Aortic smooth muscle cell (primary cell): Measurements from ENCODE around the gene RDH12. TPM values are rescaled to one million over a fixed set of nuclear protein-coding genes. Genes with fewer than 3 reads are reported as not detected.

ENCODE experiments used
- total RNA-seq: library from RNA; depleted of rRNA; stranded (reverse); fragments of >200 nt; gene quantifications from 2 replicates; pipeline ENCODE4 v1.2.3, GENCODE V29; 2014

RDH12 gene
- total RNA-seq = not detected in 2 replicates

GRCh38 chr14:67701492-67701891 is at the start of gene RDH12:
TSS of gene RDH12 (plus strand) at chr14:67701886. CDS start at chr14:67722643, 20,757 bp downstream.

DNA sequence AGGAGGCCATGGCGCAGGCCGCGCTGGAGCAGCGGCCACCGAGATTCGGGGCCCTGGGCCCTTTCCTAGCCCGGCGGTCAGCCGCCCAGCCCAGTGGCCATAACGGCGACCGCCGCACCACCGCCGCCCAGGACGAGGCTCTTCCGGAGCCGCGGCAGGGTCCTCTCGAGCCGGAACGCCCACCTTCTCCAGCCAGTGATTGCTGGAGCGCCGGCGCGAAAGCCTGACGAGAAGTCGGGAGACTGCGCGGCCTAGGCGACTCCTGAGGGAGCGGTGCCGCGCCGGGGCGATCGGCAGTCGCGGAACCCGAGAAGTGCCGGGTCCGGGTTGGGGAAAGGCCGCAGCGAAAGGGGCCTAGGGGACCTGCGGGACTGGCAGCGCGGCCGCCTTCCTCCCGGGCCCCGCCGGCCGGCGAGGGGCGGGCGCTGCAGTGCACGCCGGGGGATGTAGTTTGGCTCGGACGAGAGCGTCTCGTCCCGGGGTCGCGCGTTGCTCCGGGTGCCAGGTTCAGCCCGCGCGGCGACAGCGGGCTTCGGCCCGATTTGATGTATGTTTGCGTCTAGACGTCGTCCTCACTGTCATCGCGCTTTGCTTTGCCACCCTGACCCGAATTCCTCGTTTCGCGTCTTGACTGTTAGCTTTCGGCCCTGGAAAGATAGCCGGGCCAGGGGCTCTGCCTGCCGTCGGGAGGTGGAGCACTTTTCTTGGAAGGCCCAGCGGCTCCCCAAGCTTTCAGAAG is 27.0 kb upstream of the RDH12 start, which contains the start of gene VTI1B:
VTI1B (minus strand) TSS at position 153 of the 739 bp plus-strand sequence; CDS start at position 10, 143 bp downstream.

DNA sequence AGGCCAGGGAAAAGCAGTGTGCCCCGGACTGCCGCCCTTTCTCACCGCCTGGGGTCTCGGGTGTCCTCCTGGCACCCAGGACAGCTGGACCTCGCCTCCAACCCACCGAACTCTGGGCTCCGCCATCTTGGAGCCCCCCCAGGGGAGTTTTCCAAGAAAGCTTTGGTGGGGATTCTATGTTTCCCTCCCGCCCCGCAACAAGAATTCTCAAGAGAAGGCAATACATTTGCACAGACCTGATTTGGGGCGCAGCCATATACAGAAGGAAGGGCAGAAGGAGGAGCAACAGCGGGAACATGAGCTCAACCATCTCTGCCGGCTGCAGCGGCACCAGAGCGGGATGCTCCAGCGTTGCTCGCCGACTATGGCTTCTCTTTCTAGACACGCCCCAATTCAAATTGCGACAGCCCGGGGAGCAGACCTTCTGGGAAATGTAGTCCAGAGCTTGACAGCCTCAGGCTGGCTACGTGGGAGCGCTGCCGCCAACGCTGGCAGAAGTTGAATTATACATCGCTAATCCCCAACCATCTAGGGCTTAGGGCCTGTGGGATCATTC is 6.2 kb upstream of the RDH12 start, which contains the start of gene RDH11:
RDH11 (minus strand) TSS at position 371 of the 556 bp plus-strand sequence; CDS start at position 310, 61 bp downstream.

Other genes with a start within 250 kb of the RDH12 start
- 1.1 and 1.2 TPM in 2 replicates for gene TMEM229B, start 213.2 kb upstream of the RDH12 start, total RNA-seq
- 0.19 and 0.26 TPM in 2 replicates for gene PLEKHH1, start 168.6 kb upstream of the RDH12 start, total RNA-seq
- gene PIGH, start 101.6 kb upstream of the RDH12 start, total RNA-seq = 10.1 and 12.3 TPM in 2 replicates
- gene ARG2, start 82.0 kb upstream of the RDH12 start, total RNA-seq = 4.0 and 5.4 TPM in 2 replicates
- gene VTI1B, start 27.3 kb upstream of the RDH12 start, total RNA-seq = 85.9 and 94.6 TPM in 2 replicates
- gene RDH11, start 6.1 kb upstream of the RDH12 start, total RNA-seq = 98.8 and 125 TPM in 2 replicates
- gene ZFYVE26, start 114.7 kb downstream of the RDH12 start, total RNA-seq = 14.5 and 18.6 TPM in 2 replicates
- 12.6 and 13.1 TPM in 2 replicates for gene RAD51B, start 117.9 kb downstream of the RDH12 start, total RNA-seq